ENCODE measurements around the gene ADCY4.
"Not testable (repeated sequence)": the region's sequence is repeated elsewhere in the genome, so short reads cannot be mapped to it uniquely, and the experiment has no call there.

ADCY4 gene

GRCh38 chr14:24338843-24339242 is 4.0 kb upstream of the ADCY4 start:
- no peak for DNase-seq

- no peak for DNase-seq
Measured at GRCh38 chr14:24337824-24338175, 2.9 kb upstream of the ADCY4 start.

GRCh38 chr14:24337144-24337823 is 2.4 kb upstream of the ADCY4 start:
- DNase-seq, result no peak

GRCh38 chr14:24335461-24336171 is 745 bp upstream of the ADCY4 start:
- DNase-seq, result no peak

- peak; percentile 89 for DNase-seq
Measured at GRCh38 chr14:24332268-24332993, 2.4 kb downstream of the ADCY4 start.

GRCh38 chr14:24331731-24332267 is 3.1 kb downstream of the ADCY4 start:
- no peak for DNase-seq

- no peak for DNase-seq
Measured at GRCh38 chr14:24330973-24331674, 3.7 kb downstream of the ADCY4 start.

- DNase-seq, result peak; percentile 59
Measured at GRCh38 chr14:24329736-24330135, 5.1 kb downstream of the ADCY4 start.

- no peak for DNase-seq
Measured at GRCh38 chr14:24329073-24329663, 5.7 kb downstream of the ADCY4 start.

GRCh38 chr14:24327914-24328313 is 7.0 kb downstream of the ADCY4 start:
- DNase-seq, result not testable (repeated sequence)

- no peak for DNase-seq
Measured at GRCh38 chr14:24327303-24327702, 7.6 kb downstream of the ADCY4 start.

GRCh38 chr14:24325963-24326362 is 8.9 kb downstream of the ADCY4 start:
- DNase-seq, result no peak

GRCh38 chr14:24325041-24325530 is 9.8 kb downstream of the ADCY4 start:
- DNase-seq, result no peak

- no peak for DNase-seq
Measured at GRCh38 chr14:24324024-24324423, 10.8 kb downstream of the ADCY4 start.

GRCh38 chr14:24323341-24323740 is 11.5 kb downstream of the ADCY4 start:
- DNase-seq, result no peak

GRCh38 chr14:24322672-24323071 is 12.2 kb downstream of the ADCY4 start:
- DNase-seq, result no peak

GRCh38 chr14:24321212-24321975 is 13.5 kb downstream of the ADCY4 start:
- DNase-seq, result no peak

GRCh38 chr14:24317141-24317928 is 17.5 kb downstream of the ADCY4 start:
- DNase-seq, result no peak

- no peak for DNase-seq
Measured at GRCh38 chr14:24316597-24316950, 18.3 kb downstream of the ADCY4 start.

GRCh38 chr14:24315807-24316596 is 18.9 kb downstream of the ADCY4 start:
- no peak for DNase-seq
